DND-41 (cell line): Measurements from ENCODE around the gene DUSP15.

Source experiments
- ATAC-seq: fragments of 200-7000 bp; cut with Tn5 transposase; 3 replicates; pipeline ENCODE4 v1.9.1; 2021; ENCODE audit warnings: low read depth; ENCODE audit not compliant: insufficient read depth
- DNase-seq: peaks from one replicate; pipeline ENCODE4 v3.0.0-alpha.2; 2020
- H2AFZ ChIP-seq: 2 replicates; pipeline ENCODE4 v1.6.0; 2012; ENCODE audit warnings: low read depth, low read length
- H3K27ac ChIP-seq: 2 replicates; pipeline ENCODE4 v1.5.1; 2012; ENCODE audit warnings: low read length, inconsistent platforms
- H3K27me3 ChIP-seq: fragments of 200-600 bp; sonication (generic); 2 replicates; pipeline ENCODE4 v1.6.0; 2012; ENCODE audit warnings: low read length, mild to moderate bottlenecking, inconsistent platforms; ENCODE audit not compliant: insufficient read depth, poor library complexity
- H3K36me3 ChIP-seq: 2 replicates; pipeline ENCODE4 v1.5.1; 2012; ENCODE audit warnings: low read length, inconsistent platforms; ENCODE audit not compliant: insufficient read depth
- H3K4me1 ChIP-seq: 2 replicates; pipeline ENCODE4 v1.5.1; 2012; ENCODE audit warnings: mild to moderate bottlenecking, low read length; ENCODE audit not compliant: insufficient read depth
- H3K4me2 ChIP-seq: 2 replicates; pipeline ENCODE4 v1.6.0; 2012; ENCODE audit warnings: mild to moderate bottlenecking, moderate library complexity, low read length, inconsistent platforms; ENCODE audit not compliant: insufficient read depth
- H3K4me3 ChIP-seq, 2 experiments: fragments of 200-600 bp in 1 of 2; shearing (Covaris generic) in 1 of 2; 2 replicates each; pipeline ENCODE4 v1.5.1; 2012 to 2016; ENCODE audit warnings: inconsistent platforms in 2 of 2, low read length in 2 of 2, mild to moderate bottlenecking in 2 of 2, low read depth in 1 of 2, moderate library complexity in 1 of 2
- H3K79me2 ChIP-seq: 2 replicates; pipeline ENCODE4 v1.6.0; 2012; ENCODE audit warnings: low read length, inconsistent platforms; ENCODE audit not compliant: insufficient read depth
- H3K9ac ChIP-seq: 2 replicates; pipeline ENCODE4 v1.6.0; 2012; ENCODE audit warnings: low read depth, mild to moderate bottlenecking, inconsistent platforms, low read length, moderate library complexity
- H3K9me3 ChIP-seq: 2 replicates; pipeline ENCODE4 v1.5.1; 2012; ENCODE audit warnings: low read length, moderate library complexity, mild to moderate bottlenecking, inconsistent platforms; ENCODE audit not compliant: insufficient read depth, severe bottlenecking
- H4K20me1 ChIP-seq: 2 replicates; pipeline ENCODE4 v1.6.0; 2012; ENCODE audit warnings: low read length; ENCODE audit not compliant: insufficient read depth
- CTCF ChIP-seq: IDR thresholded peaks from 2 replicates; pipeline ENCODE4 v1.5.1; 2012; ENCODE audit warnings: borderline replicate concordance, low read length, moderate library complexity, mild to moderate bottlenecking; ENCODE audit not compliant: poor library complexity, severe bottlenecking; ENCODE audit errors: extremely low read depth
- EZH2 ChIP-seq: IDR thresholded peaks from 3 replicates; pipeline ENCODE4 v1.6.1; 2012; ENCODE audit warnings: borderline replicate concordance, low read depth, mild to moderate bottlenecking, moderate library complexity, low read length, inconsistent platforms; ENCODE audit not compliant: severe bottlenecking

DUSP15 gene

GRCh38 chr20:31839782-31840487 is 30.4 kb downstream of the DUSP15 start:
- TF ChIP-seq EZH2 (no peak), CTCF (no peak)
- no peak overlapping the region for H3K4me2 ChIP-seq
- H3K27me3 ChIP-seq: no peaks in the 10 kb centered on the region
- ATAC-seq (no peak), DNase-seq (no peak)
- H3K9me3 ChIP-seq: no peaks in the 10 kb centered on the region
- H3K36me3 ChIP-seq: no peaks in the 10 kb centered on the region
- H3K9ac ChIP-seq: no peak overlapping the region
- peaks cover 9% of the 10 kb centered on the region; the same call in 1 of the 2 replicates for H4K20me1 ChIP-seq
- H3K27ac ChIP-seq: no peak overlapping the region
- peaks cover 6% of the 10 kb centered on the region; the same call in 1 of the 2 replicates for H3K4me1 ChIP-seq
- no peak overlapping the region for H3K4me3 ChIP-seq
- H3K79me2 ChIP-seq: no peaks in the 10 kb centered on the region
- H2AFZ ChIP-seq: no peak overlapping the region

- H3K4me1 ChIP-seq: peaks cover 6% of the 10 kb centered on the region; the same call in 1 of the 2 replicates
- H3K79me2 ChIP-seq: no peaks in the 10 kb centered on the region
These were observed 31.6 kb downstream of the DUSP15 start for GRCh38 chr20:31838646-31839292.

GRCh38 chr20:31837896-31838397 is 32.4 kb downstream of the DUSP15 start:
- Histone ChIP-seq H3K27me3 (no peaks in the 10 kb centered on the region), H3K4me3 (no peak overlapping the region), H4K20me1 (peaks cover 9% of the 10 kb centered on the region; the same call in 1 of the 2 replicates), H3K4me2 (no peak overlapping the region), H3K79me2 (no peaks in the 10 kb centered on the region), H2AFZ (no peak overlapping the region), H3K4me1 (peaks cover 6% of the 10 kb centered on the region; the same call in 1 of the 2 replicates), H3K9ac (no peak overlapping the region), H3K36me3 (no peaks in the 10 kb centered on the region), H3K27ac (no peak overlapping the region), H3K9me3 (no peaks in the 10 kb centered on the region)
- DNase-seq (no peak), ATAC-seq (no peak)
- TF ChIP-seq CTCF (no peak), EZH2 (no peak)

More at GRCh38 chr20:31838646-31839292, 31.6 kb downstream of the DUSP15 start:
- H4K20me1 ChIP-seq: peaks cover 9% of the 10 kb centered on the region; the same call in 1 of the 2 replicates
- no peak overlapping the region for H3K27ac ChIP-seq
- H3K9me3 ChIP-seq: no peaks in the 10 kb centered on the region
- H2AFZ ChIP-seq: no peak overlapping the region
- no peak overlapping the region for H3K9ac ChIP-seq
- TF ChIP-seq CTCF (no peak), EZH2 (no peak)
- DNase-seq (no peak), ATAC-seq (no peak)
- H3K36me3 ChIP-seq: no peaks in the 10 kb centered on the region
- H3K4me2 ChIP-seq: no peak overlapping the region
- no peak overlapping the region for H3K4me3 ChIP-seq
- H3K27me3 ChIP-seq: no peaks in the 10 kb centered on the region
